Measurements from ENCODE around the gene TLL2. TPM values are rescaled to one million over a fixed set of nuclear protein-coding genes. Genes with fewer than 3 reads are reported as not detected.

Gene TLL2
- total and polyA plus RNA-seq, 2 donors: 0.22 to 0.90 TPM

DNA sequence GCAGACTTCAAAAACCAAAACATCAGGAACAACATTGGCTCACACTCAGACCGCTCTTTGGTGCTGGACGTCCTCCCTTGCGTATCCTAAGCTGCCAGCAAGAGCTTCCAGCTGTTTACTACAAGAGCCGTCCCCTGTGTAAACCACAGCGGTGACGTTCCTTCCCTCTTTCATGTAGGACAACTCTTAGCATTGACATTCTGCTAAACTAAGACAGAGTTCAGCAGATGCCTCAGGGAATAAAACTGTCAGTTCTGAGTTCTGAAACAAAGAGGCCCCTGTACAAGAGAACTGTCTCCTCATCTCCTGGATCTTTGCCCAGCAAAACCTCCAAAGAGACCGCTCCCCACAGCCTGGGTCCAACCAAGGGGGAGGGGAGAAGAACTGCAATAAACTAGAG, 97.1 kb downstream of the TLL2 start:
- Histone ChIP-seq H3K27ac (ENCODE audit: low read depth) (no peak overlapping the region), H3K36me3 (ENCODE audit: insufficient read depth) (no peaks in the 10 kb centered on the region), H3K4me1 (ENCODE audit: insufficient read depth) (no peaks in the 10 kb centered on the region), H3K4me3 (ENCODE audit: low read depth, low read length) (no peak overlapping the region)
- WGBS: 16% methylated on average over 7 of the region's 7 CpGs
- peak; percentile 77 for DNase-seq (ENCODE audit: extremely low spot score)

DNA sequence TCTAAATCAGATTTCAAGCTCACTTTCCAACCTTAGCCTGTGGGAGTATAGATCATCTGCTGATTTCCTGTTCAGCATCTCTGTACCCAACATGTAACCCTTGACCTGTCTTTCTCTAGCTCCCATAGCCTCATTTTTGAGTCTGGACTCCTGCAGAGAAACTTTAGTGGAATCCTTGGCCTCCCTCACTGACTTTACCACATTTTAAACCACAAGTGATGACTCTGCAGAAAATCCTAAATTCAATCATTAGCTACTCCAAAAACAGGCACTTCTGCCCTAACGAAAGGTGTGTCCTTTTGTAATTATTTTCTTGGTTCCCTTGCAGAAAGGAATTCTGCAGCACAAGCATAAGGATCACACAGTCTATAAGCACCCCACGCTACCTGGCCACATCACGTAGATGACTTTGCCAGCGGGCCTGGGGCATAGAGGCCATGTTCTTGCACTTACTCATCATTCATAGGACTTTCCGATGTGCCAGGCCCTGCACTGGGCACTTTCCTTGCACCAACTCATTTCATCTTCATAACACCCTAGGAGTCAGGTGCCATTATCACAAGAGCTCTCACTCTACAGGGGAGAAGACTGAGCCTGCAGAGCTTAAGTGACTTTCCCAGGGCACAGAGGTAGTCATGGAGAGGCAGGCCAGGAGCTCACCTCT, 97.7 kb downstream of the TLL2 start:
- no peaks in the 10 kb centered on the region for H3K36me3 ChIP-seq (ENCODE audit: insufficient read depth)
- H3K27ac ChIP-seq (ENCODE audit: low read depth): no peak overlapping the region
- no peak overlapping the region for H3K4me3 ChIP-seq (ENCODE audit: low read depth, low read length)
- H3K4me1 ChIP-seq (ENCODE audit: insufficient read depth): no peaks in the 10 kb centered on the region
- no peak for DNase-seq (ENCODE audit: extremely low spot score)
- WGBS: 93% methylated on average over 5 of the region's 5 CpGs

DNA sequence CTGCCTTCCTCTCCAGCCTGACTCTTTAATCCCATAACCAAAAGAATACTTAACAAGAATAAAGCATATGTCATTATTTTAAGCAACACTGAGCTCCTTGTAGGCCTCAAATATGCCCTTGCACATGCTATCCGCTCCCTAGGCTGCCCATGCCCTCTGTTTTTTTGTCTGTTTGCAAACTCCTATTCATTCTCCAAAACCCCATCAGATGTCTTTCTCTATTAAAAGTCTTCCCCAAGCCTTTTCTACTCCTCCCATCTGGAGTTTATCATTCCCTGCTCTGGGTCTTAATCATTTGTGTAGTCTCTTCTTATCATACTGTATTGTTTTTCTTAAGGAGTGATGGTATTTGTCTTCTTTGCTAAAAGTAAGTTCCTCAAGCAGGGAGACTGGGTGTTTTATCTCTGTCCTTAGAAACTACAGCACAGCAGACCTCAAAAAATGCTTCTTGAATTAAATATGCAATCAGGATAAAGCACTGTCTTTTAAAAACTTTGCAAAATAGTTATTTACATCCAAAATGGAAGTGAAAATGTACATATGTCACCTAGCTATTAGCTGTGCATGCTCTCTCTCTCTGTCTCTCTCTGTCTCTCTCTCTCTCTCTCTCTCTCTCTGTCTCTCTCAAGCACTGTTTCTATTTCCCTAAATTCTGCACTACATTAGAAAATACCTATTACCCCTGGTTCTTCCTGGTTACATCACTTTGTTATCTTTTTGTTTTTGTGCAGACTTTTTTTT, 98.4 kb downstream of the TLL2 start:
- WGBS: 97% methylated on average over 1 of the region's 1 CpG

DNA sequence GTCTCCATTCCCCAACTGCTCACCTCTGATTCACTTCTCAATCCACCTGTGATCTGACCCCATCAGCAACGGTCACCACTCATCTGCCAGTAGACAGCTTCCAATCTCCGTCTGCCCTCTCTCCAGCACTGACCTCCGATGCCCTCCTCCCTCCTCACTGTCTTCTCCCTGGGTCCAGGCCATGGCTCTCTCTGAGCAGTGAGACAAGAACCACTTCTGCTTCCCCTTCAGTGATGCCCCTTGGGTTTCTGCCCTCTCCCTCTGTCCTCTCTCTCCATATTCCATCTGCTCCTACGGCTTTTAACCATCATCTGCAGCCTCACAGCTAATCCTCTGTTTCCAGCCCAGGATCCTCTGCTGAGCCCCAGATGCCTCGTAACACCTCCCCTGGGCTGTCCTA, 99.4 kb downstream of the TLL2 start:
- H3K36me3 ChIP-seq (ENCODE audit: insufficient read depth): no peaks in the 10 kb centered on the region
- DNase-seq (ENCODE audit: extremely low spot score): no peak
- H3K4me1 ChIP-seq (ENCODE audit: insufficient read depth): no peaks in the 10 kb centered on the region
- no peak overlapping the region for H3K27ac ChIP-seq (ENCODE audit: low read depth)
- H3K4me3 ChIP-seq (ENCODE audit: low read depth, low read length): no peak overlapping the region
- 95% methylated on average over 5 of the region's 5 CpGs for WGBS

More for the DNA sequence above, 98.4 kb downstream of the TLL2 start:
- no peaks in the 10 kb centered on the region for H3K4me1 ChIP-seq (ENCODE audit: insufficient read depth)
- no peak for DNase-seq (ENCODE audit: extremely low spot score)
- no peak overlapping the region for H3K4me3 ChIP-seq (ENCODE audit: low read depth, low read length)
- no peaks in the 10 kb centered on the region for H3K36me3 ChIP-seq (ENCODE audit: insufficient read depth)
- H3K27ac ChIP-seq (ENCODE audit: low read depth): no peak overlapping the region

DNA sequence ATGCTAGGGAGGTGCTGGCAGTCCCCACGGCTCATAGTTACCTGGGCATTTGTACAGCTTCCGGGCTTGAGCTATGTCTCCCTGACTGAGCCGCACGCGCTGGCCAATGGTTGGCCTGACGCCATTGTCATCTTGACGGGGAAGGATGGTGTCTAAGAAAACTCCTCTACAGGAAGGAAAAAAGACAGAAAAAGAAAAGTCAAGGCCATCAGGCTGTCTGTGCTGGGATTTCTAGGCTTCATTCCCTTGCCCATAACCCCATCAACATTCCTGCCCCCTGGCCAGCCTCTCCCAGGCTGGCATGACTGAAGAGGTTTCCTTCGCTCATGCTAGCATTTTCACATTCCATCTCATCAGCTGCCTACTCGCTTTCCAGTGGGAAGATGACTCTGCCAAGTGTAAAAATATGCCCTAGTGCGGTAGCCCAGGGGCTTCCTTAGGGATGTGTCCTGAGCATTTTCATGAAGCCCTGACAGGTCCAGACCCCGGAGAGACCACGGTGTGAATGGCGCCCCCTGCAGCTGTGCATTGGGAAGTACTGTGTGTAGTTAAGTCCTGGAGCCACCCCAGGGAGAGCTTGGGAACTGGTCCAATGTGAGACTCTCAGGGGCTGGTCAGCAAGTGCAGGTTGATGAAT, 100.5 kb downstream of the TLL2 start:
- 70% methylated on average over 13 of the region's 13 CpGs for WGBS

DNA sequence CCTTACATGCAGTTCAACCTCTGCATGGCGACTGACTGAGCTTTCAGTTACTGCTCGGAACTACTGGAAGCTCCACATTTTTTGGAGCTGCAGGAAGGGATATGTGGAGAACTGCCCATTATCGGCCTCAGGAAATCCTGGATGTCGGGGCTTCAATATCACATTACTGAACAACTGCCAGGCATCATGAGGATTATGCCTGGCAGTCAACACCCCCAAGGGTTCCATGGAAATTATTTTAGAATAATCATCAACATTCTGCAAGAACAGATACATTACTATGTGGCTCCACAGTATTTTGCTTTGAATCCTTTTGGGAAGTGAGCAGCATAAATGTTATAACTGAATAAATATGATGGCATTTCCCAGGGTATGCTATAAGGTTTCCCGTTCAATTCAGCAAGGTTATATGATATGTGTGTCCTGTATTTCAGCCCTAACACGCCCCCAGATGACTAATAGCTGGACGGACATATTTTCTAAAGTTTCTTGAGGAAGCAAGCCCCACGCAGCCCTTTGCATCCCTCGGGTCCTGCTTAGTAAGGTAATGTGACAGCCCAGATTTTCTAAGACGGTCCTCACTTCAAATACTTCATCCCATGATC, 101.9 kb downstream of the TLL2 start:
- Histone ChIP-seq H3K4me3 (ENCODE audit: low read depth, low read length) (no peak overlapping the region), H3K4me1 (ENCODE audit: insufficient read depth) (no peaks in the 10 kb centered on the region), H3K27ac (ENCODE audit: low read depth) (no peak overlapping the region), H3K36me3 (ENCODE audit: insufficient read depth) (no peaks in the 10 kb centered on the region)
- WGBS: 53% methylated on average over 10 of the region's 10 CpGs
- no peak for DNase-seq (ENCODE audit: extremely low spot score)

More for the DNA sequence above, 100.5 kb downstream of the TLL2 start:
- no peak for DNase-seq (ENCODE audit: extremely low spot score)
- no peaks in the 10 kb centered on the region for H3K36me3 ChIP-seq (ENCODE audit: insufficient read depth)
- H3K4me3 ChIP-seq (ENCODE audit: low read depth, low read length): no peak overlapping the region
- no peak overlapping the region for H3K27ac ChIP-seq (ENCODE audit: low read depth)
- H3K4me1 ChIP-seq (ENCODE audit: insufficient read depth): no peaks in the 10 kb centered on the region

DNA sequence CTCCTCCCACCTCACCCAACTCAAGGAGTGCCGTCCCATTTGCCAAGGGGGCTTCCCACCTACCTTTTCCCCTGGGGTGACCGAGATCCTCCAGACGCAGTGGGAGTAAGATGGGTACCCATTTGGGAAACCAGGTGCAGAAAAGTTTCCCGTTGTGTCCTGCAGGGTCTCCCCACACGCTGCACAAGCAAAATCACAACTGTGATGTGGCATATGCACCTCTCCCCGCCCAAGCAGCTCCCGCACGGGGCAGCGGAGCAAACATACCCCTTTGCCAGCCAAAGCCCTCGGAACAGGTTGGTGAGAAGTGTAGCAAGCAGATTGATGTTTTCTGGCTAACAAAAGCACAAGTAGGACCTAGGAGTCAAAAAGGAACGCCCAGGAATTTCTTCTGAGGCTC, 103.4 kb downstream of the TLL2 start:
- DNase-seq (ENCODE audit: extremely low spot score): no peak
- 87% methylated on average over 11 of the region's 11 CpGs for WGBS
- Histone ChIP-seq H3K4me1 (ENCODE audit: insufficient read depth) (no peaks in the 10 kb centered on the region), H3K4me3 (ENCODE audit: low read depth, low read length) (no peak overlapping the region), H3K27ac (ENCODE audit: low read depth) (no peak overlapping the region), H3K36me3 (ENCODE audit: insufficient read depth) (no peaks in the 10 kb centered on the region)

DNA sequence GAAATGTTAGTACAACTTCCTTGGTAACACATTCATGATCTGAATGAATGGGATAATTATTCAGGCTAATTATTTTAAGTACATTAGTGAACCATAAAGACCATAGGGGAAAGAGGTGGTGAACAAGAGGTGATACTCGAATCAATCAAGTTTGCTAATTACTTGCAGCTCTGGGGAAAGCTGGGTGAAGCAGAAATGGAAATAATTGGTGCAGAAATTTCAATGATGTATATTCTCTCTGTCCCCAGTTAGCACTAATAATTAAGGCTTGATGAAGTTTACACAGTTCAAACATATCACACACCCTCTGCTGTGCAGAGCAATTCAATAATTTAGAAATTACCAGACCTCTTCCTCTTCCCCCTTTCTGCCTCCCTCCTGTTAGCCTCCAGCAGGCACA, 105.5 kb downstream of the TLL2 start:
- Histone ChIP-seq H3K27ac (ENCODE audit: low read depth) (no peak overlapping the region), H3K4me1 (ENCODE audit: insufficient read depth) (no peaks in the 10 kb centered on the region), H3K36me3 (ENCODE audit: insufficient read depth) (no peaks in the 10 kb centered on the region), H3K4me3 (ENCODE audit: low read depth, low read length) (no peak overlapping the region)
- DNase-seq (ENCODE audit: extremely low spot score): no peak
- 80% methylated on average over 1 of the region's 1 CpG for WGBS

DNA sequence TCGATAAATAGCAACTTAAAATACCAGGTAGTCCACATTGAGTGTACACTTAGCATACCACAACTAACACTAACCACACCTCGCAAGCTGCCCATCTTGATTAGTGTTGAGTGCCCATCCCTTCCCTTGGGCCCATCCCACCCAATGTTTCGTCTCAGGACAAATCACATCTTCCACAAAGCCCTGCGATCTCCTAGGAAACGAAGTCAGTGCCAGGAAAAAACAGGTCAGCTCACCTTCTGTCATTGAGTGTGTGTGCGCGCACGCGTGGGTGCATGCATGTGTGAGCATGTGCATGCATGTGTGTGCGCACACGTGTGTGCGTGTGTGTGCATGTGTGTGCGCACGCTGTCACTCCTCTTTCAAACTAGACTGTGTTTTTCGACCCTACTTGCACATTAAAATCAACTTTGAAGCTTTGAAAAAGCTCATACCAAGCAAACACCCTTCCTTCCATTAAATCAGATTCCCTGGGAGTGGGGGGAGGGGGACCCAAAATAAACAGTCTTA, 106.1 kb downstream of the TLL2 start:
- DNase-seq (ENCODE audit: extremely low spot score): no peak
- WGBS: 84% methylated on average over 15 of the region's 15 CpGs
- H3K27ac ChIP-seq (ENCODE audit: low read depth): no peak overlapping the region
- H3K4me3 ChIP-seq (ENCODE audit: low read depth, low read length): no peak overlapping the region
- H3K4me1 ChIP-seq (ENCODE audit: insufficient read depth): no peaks in the 10 kb centered on the region
- H3K36me3 ChIP-seq (ENCODE audit: insufficient read depth): no peaks in the 10 kb centered on the region

DNA sequence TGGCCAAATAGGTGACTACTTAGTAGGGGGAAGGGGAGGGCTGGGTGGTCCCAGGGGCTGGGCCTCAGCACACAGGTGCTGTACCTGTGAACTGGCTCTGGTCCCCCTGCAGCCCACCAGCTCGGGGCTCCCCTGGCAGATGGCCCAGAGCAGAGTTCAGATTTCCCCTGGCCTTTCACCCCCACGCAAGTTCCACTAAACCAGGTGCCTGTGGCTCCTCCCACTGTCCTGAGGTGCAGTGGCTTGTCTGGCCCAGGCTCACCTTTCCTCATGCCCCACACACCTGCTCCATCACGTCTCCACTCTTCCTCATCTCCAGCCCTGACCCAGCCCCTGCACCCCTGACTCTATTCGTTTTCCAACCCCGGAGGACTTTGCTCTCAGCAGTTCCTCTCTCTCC, 107.6 kb downstream of the TLL2 start:
- no peaks in the 10 kb centered on the region for H3K36me3 ChIP-seq (ENCODE audit: insufficient read depth)
- 87% methylated on average over 5 of the region's 5 CpGs for WGBS
- no peak overlapping the region for H3K27ac ChIP-seq (ENCODE audit: low read depth)
- no peaks in the 10 kb centered on the region for H3K4me1 ChIP-seq (ENCODE audit: insufficient read depth)
- no peak for DNase-seq (ENCODE audit: extremely low spot score)
- H3K4me3 ChIP-seq (ENCODE audit: low read depth, low read length): no peak overlapping the region

DNA sequence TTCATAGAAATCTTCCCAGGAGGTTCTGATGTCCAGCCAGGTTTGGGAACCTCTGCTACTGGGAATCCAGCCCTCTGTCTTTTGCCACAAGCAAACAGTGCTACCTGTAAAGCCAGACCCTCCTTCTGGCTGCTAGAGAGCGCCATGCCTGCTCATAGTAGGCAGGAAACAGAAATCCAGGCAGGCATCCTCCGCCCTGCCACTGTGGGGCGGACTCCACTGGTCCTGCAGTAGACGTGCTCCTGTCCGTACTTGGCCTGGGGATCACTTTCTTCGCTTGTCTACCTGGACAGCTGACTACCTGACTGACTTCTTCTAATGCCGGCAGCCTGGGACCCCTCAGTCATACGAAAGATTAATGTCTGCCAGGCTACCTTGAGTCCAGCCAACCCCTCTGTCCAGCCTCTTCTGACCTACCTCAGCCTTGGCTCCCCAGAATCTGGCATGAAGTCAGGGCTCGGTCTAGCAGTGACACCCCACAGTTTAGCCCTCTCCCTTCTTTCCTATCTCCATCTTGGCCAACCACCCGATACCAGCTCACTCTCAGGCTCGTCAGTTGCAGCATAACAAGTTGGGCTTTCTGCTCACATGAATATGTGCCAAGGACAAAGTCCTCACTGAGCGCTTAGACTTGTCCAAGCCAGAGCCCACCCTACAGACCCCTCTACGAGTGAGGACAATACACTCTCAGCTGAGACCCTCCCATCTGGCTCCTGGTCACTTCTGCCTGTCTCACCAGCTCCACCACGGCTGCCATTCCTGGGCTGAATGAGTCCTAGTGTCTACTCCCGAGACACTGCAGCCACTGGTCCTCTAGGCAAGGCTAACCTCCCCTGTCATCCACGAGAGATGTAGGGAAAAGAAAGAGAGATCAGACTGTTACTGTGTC, 111.1 kb downstream of the TLL2 start:
- WGBS: 78% methylated on average over 16 of the region's 16 CpGs
- Histone ChIP-seq H3K4me3 (ENCODE audit: low read depth, low read length) (no peak overlapping the region), H3K4me1 (ENCODE audit: insufficient read depth) (no peaks in the 10 kb centered on the region), H3K36me3 (ENCODE audit: insufficient read depth) (no peaks in the 10 kb centered on the region), H3K27ac (ENCODE audit: low read depth) (no peak overlapping the region)
- DNase-seq (ENCODE audit: extremely low spot score): no peak

DNA sequence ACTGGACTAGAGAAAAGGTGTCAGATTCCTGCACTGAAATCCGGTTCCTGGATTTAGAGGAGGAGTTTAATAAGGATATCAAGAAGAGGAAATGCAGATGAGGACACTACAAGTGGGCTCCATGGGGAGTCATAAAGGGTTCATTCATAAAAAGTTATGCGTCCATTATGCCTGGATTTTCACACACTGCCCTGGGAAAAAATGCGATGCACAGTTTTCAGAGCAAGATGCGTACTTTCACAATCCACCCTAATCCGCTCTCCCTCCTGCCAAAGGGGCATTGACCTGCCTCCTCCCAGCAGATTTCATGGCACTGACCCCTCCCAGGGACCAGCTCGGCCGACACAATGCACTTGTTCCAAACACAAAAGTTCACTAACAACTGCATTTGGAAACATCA, 112.7 kb downstream of the TLL2 start:
- no peak overlapping the region for H3K4me3 ChIP-seq (ENCODE audit: low read depth, low read length)
- H3K27ac ChIP-seq (ENCODE audit: low read depth): no peak overlapping the region
- no peaks in the 10 kb centered on the region for H3K4me1 ChIP-seq (ENCODE audit: insufficient read depth)
- DNase-seq (ENCODE audit: extremely low spot score): no peak
- H3K36me3 ChIP-seq (ENCODE audit: insufficient read depth): no peaks in the 10 kb centered on the region
- 61% methylated on average over 7 of the region's 7 CpGs for WGBS

DNA sequence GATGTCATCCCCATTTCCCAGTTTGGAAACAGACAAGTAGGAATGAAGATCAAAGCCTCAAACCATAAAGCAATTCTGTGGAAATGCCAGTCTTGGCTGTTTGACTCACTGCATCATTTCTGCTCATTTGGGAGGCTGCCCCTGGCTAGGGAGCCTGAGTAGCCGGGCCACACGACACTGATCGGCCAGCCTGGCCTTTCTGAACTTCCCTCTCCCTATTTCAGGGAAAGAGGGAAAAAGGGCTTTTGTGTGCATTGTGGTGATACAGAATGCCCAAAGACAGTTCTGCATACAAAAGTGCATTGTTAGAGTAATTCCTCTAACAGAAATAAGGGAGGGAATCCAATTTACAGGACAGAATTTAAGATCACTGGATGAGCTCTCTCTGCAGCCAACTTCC, 113.3 kb downstream of the TLL2 start:
- H3K4me3 ChIP-seq (ENCODE audit: low read depth, low read length): no peak overlapping the region
- H3K4me1 ChIP-seq (ENCODE audit: insufficient read depth): no peaks in the 10 kb centered on the region
- H3K27ac ChIP-seq (ENCODE audit: low read depth): no peak overlapping the region
- WGBS: 74% methylated on average over 3 of the region's 3 CpGs
- no peak for DNase-seq (ENCODE audit: extremely low spot score)
- H3K36me3 ChIP-seq (ENCODE audit: insufficient read depth): no peaks in the 10 kb centered on the region
